Suprapubic skin (tissue), 3 donors: ENCODE data around the gene SCFD2.

Experiments used
- POLR2A ChIP-seq, 2 donors: fragments of 450-650 bp; IDR thresholded peaks; one replicate each; pipeline ENCODE4 v1.6.1; 2017; ENCODE audit warnings: antibody characterized with exemption in 2 of 2, mild to moderate bottlenecking in 2 of 2, moderate library complexity in 2 of 2
- TF ChIP-seq, protein P1 (sequence below), 2 donors: fragments of 200-600 bp in 1 of 2; fragments of 450-650 bp in 1 of 2; sonication (generic) in 1 of 2; IDR thresholded peaks; one replicate each; pipeline ENCODE4 v1.5.1; 2016 to 2019; ENCODE audit warnings: antibody characterized with exemption in 2 of 2, mild to moderate bottlenecking in 1 of 2, moderate library complexity in 1 of 2

DNA sequence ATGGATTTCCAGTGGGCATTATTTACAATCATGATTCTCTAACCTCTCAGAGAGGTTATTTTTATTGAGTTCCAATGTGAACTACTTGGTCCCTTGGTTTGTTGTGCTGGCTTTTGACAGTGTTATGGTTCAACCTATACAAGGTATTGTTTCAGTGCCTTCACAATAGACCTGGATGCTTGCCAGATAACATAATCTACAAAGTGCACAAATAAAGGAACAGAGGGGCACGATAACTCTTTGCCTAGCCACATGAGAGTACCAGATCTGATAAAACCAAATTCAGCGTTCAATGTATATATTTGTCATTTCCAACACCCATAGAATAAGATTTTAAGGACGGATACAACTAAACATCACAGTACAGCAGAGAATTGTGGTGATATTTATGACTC is 382.9 kb downstream of the SCFD2 start:
- TF ChIP-seq POLR2A (IDR thresholded peaks at IDR 0.05) = no peak
- TF ChIP-seq, protein P1, sequence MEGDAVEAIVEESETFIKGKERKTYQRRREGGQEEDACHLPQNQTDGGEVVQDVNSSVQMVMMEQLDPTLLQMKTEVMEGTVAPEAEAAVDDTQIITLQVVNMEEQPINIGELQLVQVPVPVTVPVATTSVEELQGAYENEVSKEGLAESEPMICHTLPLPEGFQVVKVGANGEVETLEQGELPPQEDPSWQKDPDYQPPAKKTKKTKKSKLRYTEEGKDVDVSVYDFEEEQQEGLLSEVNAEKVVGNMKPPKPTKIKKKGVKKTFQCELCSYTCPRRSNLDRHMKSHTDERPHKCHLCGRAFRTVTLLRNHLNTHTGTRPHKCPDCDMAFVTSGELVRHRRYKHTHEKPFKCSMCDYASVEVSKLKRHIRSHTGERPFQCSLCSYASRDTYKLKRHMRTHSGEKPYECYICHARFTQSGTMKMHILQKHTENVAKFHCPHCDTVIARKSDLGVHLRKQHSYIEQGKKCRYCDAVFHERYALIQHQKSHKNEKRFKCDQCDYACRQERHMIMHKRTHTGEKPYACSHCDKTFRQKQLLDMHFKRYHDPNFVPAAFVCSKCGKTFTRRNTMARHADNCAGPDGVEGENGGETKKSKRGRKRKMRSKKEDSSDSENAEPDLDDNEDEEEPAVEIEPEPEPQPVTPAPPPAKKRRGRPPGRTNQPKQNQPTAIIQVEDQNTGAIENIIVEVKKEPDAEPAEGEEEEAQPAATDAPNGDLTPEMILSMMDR (IDR thresholded peaks at IDR 0.05) = no peak
